BJ (cell line): ENCODE data around the gene ITGA11. TPM values are rescaled to one million over a fixed set of nuclear protein-coding genes. Genes with fewer than 3 reads are reported as not detected.

Experiments
- CTCF ChIA-PET: fragments of 350-600 bp; formaldehyde crosslinking; extraction: SDS; loops from one replicate; lab custom pipeline; 2021; ENCODE audit warnings: antibody characterized with exemption, inconsistent platforms; lab: Yijun Ruan, JAX
- POLR2A ChIA-PET: fragments of 300-600 bp; sonication (Branson Sonifier 250); formaldehyde crosslinking; extraction: SDS; loops from one replicate; lab custom pipeline; 2021; ENCODE audit warnings: antibody characterized with exemption; lab: Charles Lee
- DNase-seq: peaks from one replicate; pipeline ENCODE4 v3.0.0-alpha.2; 2011; ENCODE audit warnings: low read depth
- H3K27me3 ChIP-seq: 2 replicates; pipeline ENCODE4 v1.6.0; 2011; ENCODE audit warnings: low read length; ENCODE audit not compliant: control insufficient read depth, insufficient read depth
- H3K36me3 ChIP-seq: 2 replicates; pipeline ENCODE4 v1.5.1; 2011; ENCODE audit warnings: low read length; ENCODE audit not compliant: control insufficient read depth, insufficient read depth
- H3K4me3 ChIP-seq: 2 replicates; pipeline ENCODE4 v1.5.1; 2011; ENCODE audit warnings: low read depth, mild to moderate bottlenecking, control low read depth, low read length
- CTCF ChIP-seq: IDR thresholded peaks from 2 replicates; pipeline ENCODE4 v1.5.1; 2011; ENCODE audit warnings: low read depth, mild to moderate bottlenecking, control low read depth, inconsistent platforms, low read length, moderate library complexity; ENCODE audit not compliant: insufficient read depth
- polyA plus RNA-seq: library from polyadenylated mRNA; depleted of rRNA; stranded (reverse); fragments of >200 nt; gene quantifications from 2 replicates; pipeline ENCODE4 v1.2.3, GENCODE V29; 2011

Gene ITGA11
- polyA plus RNA-seq, 1 experiment: 72.7 TPM

- DNase-seq: no peak
- CTCF ChIA-PET: interaction anchor here (0.5 to 1.6 kb wide), 2 partner anchors 76 to 247 kb away, joined by 3 read pairs; no protein-coding TSS in a partner anchor
- Histone ChIP-seq H3K4me3 (no peak overlapping the region), H3K36me3 (peaks cover 5% of the 10 kb centered on the region), H3K27me3 (no peaks in the 10 kb centered on the region)
- POLR2A ChIA-PET: no interaction called here
- no peak for TF ChIP-seq CTCF
These were observed 118.2 kb downstream of the ITGA11 start for GRCh38 chr15:68313501-68314410.

GRCh38 chr15:68312701-68313204 is 119.2 kb downstream of the ITGA11 start:
- POLR2A ChIA-PET: no interaction called here
- no peak for DNase-seq
- CTCF ChIA-PET: interaction anchor here (1.5 kb wide), 1 partner anchor 563 kb away, joined by 3 read pairs; no protein-coding TSS in a partner anchor

GRCh38 chr15:68311859-68312557 is 120.0 kb downstream of the ITGA11 start:
- POLR2A ChIA-PET: no interaction called here

More at GRCh38 chr15:68312701-68313204, 119.2 kb downstream of the ITGA11 start:
- Histone ChIP-seq H3K4me3 (no peak overlapping the region), H3K27me3 (no peaks in the 10 kb centered on the region), H3K36me3 (peaks cover 5% of the 10 kb centered on the region)
- TF ChIP-seq CTCF: no peak

GRCh38 chr15:68311464-68311835 is 120.5 kb downstream of the ITGA11 start:
- no peak for DNase-seq
- TF ChIP-seq CTCF: no peak
- Histone ChIP-seq H3K36me3 (peaks cover 5% of the 10 kb centered on the region), H3K27me3 (no peaks in the 10 kb centered on the region), H3K4me3 (no peak overlapping the region)
- ChIA-PET CTCF (interaction anchor here (1.2 to 1.9 kb wide), 2 partner anchors 249 to 363 kb away, joined by 3 to 5 read pairs; no protein-coding TSS in a partner anchor), POLR2A (no interaction called here)

More at GRCh38 chr15:68311859-68312557, 120.0 kb downstream of the ITGA11 start:
- CTCF ChIA-PET: interaction anchor here (1.2 to 1.9 kb wide), 3 partner anchors 249 to 563 kb away, joined by 3 to 5 read pairs (median 3); no protein-coding TSS in a partner anchor
- TF ChIP-seq CTCF: no peak
- DNase-seq: no peak
- no peak overlapping the region for H3K4me3 ChIP-seq
- H3K36me3 ChIP-seq: peaks cover 5% of the 10 kb centered on the region
- H3K27me3 ChIP-seq: no peaks in the 10 kb centered on the region
